Measurements from ENCODE around the gene NEUROD2.

GRCh38 chr17:39579318-39580081, 28.2 kb downstream of the NEUROD2 start:
- TF ChIP-seq CTCF (IDR thresholded peaks at IDR 0.05) (no peak), POLR2A (IDR thresholded peaks at IDR 0.05) (no peak)

Data from thyroid gland (tissue), 4 donors.